ENCODE measurements around the gene ARPC3. TPM values are rescaled to one million over a fixed set of nuclear protein-coding genes. Genes with fewer than 3 reads are reported as not detected.

Gene ARPC3
- total and polyA plus RNA-seq, 10 of the 15 experiments (the other 5 are each of a cell fraction or from before 2014, with no cell fraction given): 81.6 to 890 (median 564) TPM

- Histone ChIP-seq H3K27ac (ENCODE audit: control insufficient read depth, insufficient read depth) (no peak overlapping the region), H3K4me2 (ENCODE audit: control insufficient read depth, insufficient read depth) (no peak overlapping the region), H3K4me1 (ENCODE audit: control insufficient read depth, insufficient read depth, low read length) (peaks cover 4% of the 10 kb centered on the region), H3K79me2 (ENCODE audit: control insufficient read depth, insufficient read depth, low read length) (peaks cover 39% of the 10 kb centered on the region), H3K9ac (ENCODE audit: control insufficient read depth, insufficient read depth, low read length) (no peak overlapping the region), H3K36me3 (ENCODE audit: control insufficient read depth in 2 of 2, insufficient read depth in 2 of 2, low read length in 1 of 2) (peaks cover 7 to 16% of the 10 kb centered on the region in 2 experiments), H2AFZ (ENCODE audit: control insufficient read depth, low read depth, low read length) (no peak overlapping the region), H3K9me3 (replicated peaks; ENCODE audit: control insufficient read depth, insufficient read depth, low read length) (no peaks in the 10 kb centered on the region; the same call in 2 of the 3 replicates), H4K20me1 (ENCODE audit: control insufficient read depth, insufficient read depth) (no peaks in the 10 kb centered on the region), H3K4me3 (no peak overlapping the region), H3K27me3 (replicated peaks in 1 of 2; ENCODE audit: control insufficient read depth in 2 of 2, insufficient read depth in 2 of 2, low read length in 1 of 2) (no peaks in the 10 kb centered on the region)
- DNase-seq (ENCODE audit: low read depth, low spot score) (no peak), FAIRE-seq (no peak), ATAC-seq (no peak)
- in situ Hi-C loops (cut with MboI): no loop called here
- ChIA-PET CTCF (interaction anchor here (6.9 to 10.9 kb wide), 2 partner anchors 13 to 157 kb away, joined by 32 to 237 read pairs; no protein-coding TSS in a partner anchor), RAD21 (ENCODE audit: unreplicated experiment) (interaction anchor here (0.6 to 1.0 kb wide), 2 partner anchors 13 to 30 kb away, joined by 3 read pairs; no protein-coding TSS in a partner anchor), POLR2A (interaction anchor here (0.6 kb wide), 1 partner anchor 47 kb away, joined by 3 read pairs; no protein-coding TSS in a partner anchor), SMC1A (ENCODE audit: uncharacterized antibody, unreplicated experiment) (no interaction called here)
- 100% methylated on average over 3 of the region's 3 CpGs for WGBS (ENCODE audit: insufficient coverage, insufficient replicate concordance, low lambda C conversion rate, missing lambda C conversion rate)
- intact Hi-C loops (cut with micrococcal nuclease; ENCODE audit: unreplicated experiment): no loop called here
- no peak for TF ChIP-seq ATF7 (IDR thresholded peaks at IDR 0.05; ENCODE audit: low read depth)
- TF ChIP-seq ZBTB40 (IDR thresholded peaks at IDR 0.05; ENCODE audit: borderline replicate concordance): no peak
- TF ChIP-seq ESRRA (IDR thresholded peaks at IDR 0.05; ENCODE audit: low read length): no peak
- no TSS peak for BruUV-seq (replicated peaks)
Observed at GRCh38 chr12:110444455-110444854, 5.7 kb downstream of the ARPC3 start.

Measured in GM12878 (cell line).